ENCODE measurements around the gene SLC9B1.

Gene SLC9B1

GRCh38 chr4:103052145-103052544 lies 32.6 kb upstream of the SLC9B1 start:
- Histone ChIP-seq H3K36me3 (no peaks in the 10 kb centered on the region; the same call in 1 of the 2 replicates), H3K4me3 (ENCODE audit: low read depth, low read length) (no peak overlapping the region), H3K9me3 (ENCODE audit: severe bottlenecking) (no peaks in the 10 kb centered on the region), H3K27ac (no peak overlapping the region), H3K27me3 (ENCODE audit: insufficient read depth, low read depth, severe bottlenecking) (no peaks in the 10 kb centered on the region)
- DNase-seq: no peak
- TF ChIP-seq, protein P1, sequence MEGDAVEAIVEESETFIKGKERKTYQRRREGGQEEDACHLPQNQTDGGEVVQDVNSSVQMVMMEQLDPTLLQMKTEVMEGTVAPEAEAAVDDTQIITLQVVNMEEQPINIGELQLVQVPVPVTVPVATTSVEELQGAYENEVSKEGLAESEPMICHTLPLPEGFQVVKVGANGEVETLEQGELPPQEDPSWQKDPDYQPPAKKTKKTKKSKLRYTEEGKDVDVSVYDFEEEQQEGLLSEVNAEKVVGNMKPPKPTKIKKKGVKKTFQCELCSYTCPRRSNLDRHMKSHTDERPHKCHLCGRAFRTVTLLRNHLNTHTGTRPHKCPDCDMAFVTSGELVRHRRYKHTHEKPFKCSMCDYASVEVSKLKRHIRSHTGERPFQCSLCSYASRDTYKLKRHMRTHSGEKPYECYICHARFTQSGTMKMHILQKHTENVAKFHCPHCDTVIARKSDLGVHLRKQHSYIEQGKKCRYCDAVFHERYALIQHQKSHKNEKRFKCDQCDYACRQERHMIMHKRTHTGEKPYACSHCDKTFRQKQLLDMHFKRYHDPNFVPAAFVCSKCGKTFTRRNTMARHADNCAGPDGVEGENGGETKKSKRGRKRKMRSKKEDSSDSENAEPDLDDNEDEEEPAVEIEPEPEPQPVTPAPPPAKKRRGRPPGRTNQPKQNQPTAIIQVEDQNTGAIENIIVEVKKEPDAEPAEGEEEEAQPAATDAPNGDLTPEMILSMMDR (IDR thresholded peaks at IDR 0.05; ENCODE audit: low read depth, low read length): no peak

DNA sequence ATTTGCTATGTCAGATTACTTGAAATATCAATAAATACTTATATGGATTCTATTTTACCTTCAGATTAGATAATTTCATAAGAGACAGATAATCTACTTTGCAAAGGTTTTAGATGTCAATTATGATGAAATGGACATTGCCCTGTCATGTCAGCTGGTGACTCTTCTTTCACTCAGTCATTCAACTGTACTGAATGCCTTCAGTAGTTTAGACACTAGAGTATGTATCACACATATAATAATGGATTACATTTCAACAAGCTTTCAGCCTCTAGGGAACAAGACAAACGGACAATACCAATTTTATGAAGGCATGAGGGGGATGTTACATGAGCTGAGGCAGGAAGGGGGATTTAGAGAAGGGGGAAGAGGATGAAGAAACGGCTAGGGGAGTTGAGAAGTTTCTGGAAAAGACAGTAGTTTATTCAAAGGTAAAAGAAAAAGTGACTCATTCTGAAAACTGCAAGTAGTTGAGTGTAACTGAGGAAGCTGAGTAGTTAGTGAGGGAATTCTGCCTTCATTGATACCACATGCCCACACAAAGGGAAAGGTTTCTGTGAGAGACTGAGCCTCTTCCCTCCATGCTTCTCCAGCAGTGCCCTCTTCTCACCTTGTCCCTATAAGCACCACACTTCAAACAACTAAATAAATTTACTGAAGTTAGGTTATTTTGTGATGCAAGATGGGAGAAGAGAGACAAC lies 31.4 kb upstream of the SLC9B1 start:
- Histone ChIP-seq H3K27me3 (ENCODE audit: insufficient read depth, low read depth, severe bottlenecking) (no peaks in the 10 kb centered on the region), H3K4me3 (ENCODE audit: low read depth, low read length) (no peak overlapping the region), H3K36me3 (no peaks in the 10 kb centered on the region; the same call in 1 of the 2 replicates), H3K27ac (no peak overlapping the region), H3K9me3 (ENCODE audit: severe bottlenecking) (no peaks in the 10 kb centered on the region)
- TF ChIP-seq, protein P1 (IDR thresholded peaks at IDR 0.05; ENCODE audit: low read depth, low read length): no peak
- no peak for DNase-seq

DNA sequence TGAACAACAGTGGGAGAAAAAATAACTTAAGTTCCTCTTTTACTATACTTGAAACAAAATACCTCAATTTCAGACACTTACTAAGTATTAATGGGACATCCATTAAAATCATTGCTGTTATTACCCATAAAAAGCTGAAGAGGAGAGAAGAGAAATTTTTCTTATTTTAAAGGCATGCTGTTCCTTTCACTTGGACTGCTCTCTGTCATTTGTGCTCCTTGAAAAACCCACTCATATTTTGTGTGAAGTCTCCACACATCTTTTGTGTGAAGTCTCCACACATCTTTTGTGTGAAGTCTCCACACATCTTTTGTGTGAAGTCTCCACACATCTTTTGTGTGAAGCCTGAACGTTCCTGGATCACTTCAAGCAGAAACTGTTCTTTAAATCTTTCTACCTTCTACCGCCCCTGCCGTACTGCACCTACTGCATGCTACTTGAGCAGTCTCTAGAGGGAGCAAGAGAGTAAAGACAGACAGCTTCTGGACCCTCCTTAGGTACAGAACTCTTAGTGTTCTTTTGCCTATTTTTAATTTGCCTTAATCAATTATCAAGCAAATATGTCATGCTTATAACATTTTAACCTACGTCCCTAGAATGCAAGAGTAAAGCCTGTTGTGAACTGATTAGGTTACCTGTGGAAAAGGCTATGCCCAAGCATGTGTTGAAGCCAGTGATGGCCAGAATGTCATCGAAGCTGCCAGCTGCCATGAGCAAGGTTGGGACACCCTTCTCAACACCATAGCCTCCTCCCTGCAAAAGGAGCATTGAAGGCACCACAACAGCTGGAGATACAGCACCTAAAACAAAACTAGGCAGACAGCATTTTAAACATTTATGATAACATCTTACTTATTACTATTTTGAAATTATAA lies 27.1 kb upstream of the SLC9B1 start:
- Histone ChIP-seq H3K4me3 (ENCODE audit: low read depth, low read length) (no peak overlapping the region), H3K27ac (no peak overlapping the region), H3K27me3 (ENCODE audit: insufficient read depth, low read depth, severe bottlenecking) (no peaks in the 10 kb centered on the region), H3K9me3 (ENCODE audit: severe bottlenecking) (no peaks in the 10 kb centered on the region), H3K36me3 (no peaks in the 10 kb centered on the region; the same call in 1 of the 2 replicates)
- TF ChIP-seq, protein P1 (IDR thresholded peaks at IDR 0.05; ENCODE audit: low read depth, low read length): peak; percentile 80
- DNase-seq: peak; percentile 52

DNA sequence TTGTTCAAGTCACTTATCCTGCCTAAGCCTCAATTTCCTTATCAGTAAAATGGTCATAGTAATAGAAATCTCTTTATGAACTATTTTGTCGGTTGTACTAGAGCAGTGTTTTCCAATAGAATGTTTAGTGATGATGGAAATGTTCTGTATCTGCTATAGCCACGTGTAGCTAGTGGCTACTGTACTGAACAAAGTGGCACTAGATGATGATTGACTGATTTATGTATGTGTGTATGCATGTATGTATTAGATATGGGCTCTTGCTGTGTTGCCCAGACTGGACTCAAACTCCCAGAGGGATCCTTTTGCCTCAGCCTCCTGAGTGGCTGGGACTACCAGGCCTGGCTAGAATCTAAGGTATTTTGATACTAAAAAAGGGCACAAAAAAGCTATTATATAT lies 24.7 kb upstream of the SLC9B1 start:
- H3K9me3 ChIP-seq (ENCODE audit: severe bottlenecking): no peaks in the 10 kb centered on the region
- no peak overlapping the region for H3K27ac ChIP-seq
- no peak overlapping the region for H3K4me3 ChIP-seq (ENCODE audit: low read depth, low read length)
- H3K36me3 ChIP-seq: no peaks in the 10 kb centered on the region; the same call in 1 of the 2 replicates
- H3K27me3 ChIP-seq (ENCODE audit: insufficient read depth, low read depth, severe bottlenecking): no peaks in the 10 kb centered on the region
- no peak for DNase-seq
- TF ChIP-seq, protein P1 (IDR thresholded peaks at IDR 0.05; ENCODE audit: low read depth, low read length): no peak

- H3K27ac ChIP-seq: no peak overlapping the region
- DNase-seq: no peak
- TF ChIP-seq, protein P1 (IDR thresholded peaks at IDR 0.05; ENCODE audit: low read depth, low read length): no peak
- H3K36me3 ChIP-seq: no peaks in the 10 kb centered on the region
- no peaks in the 10 kb centered on the region for H3K27me3 ChIP-seq (ENCODE audit: insufficient read depth, low read depth, severe bottlenecking)
- no peak overlapping the region for H3K4me3 ChIP-seq (ENCODE audit: low read depth, low read length)
- H3K9me3 ChIP-seq (ENCODE audit: severe bottlenecking): peaks cover 2% of the 10 kb centered on the region
Observed at GRCh38 chr4:103036169-103036568, 16.7 kb upstream of the SLC9B1 start.
